Activated naive CD8-positive, alpha-beta T cell treated with anti-CD3 and anti-CD28 coated beads, Interleukin-2, amount 10 ng/mL, durations not matched to agents 7 days and 5 days (primary cell): ENCODE measurements around the gene PTPRS. TPM values are rescaled to one million over a fixed set of nuclear protein-coding genes. Genes with fewer than 3 reads are reported as not detected.
A peak's percentile ranks its signal among the peaks of the same experiment; 100 is the strongest.

Source experiments
- ATAC-seq: fragments of 150-1000 bp; cut with Tn5 transposase; one replicate; pipeline ENCODE4 v1.10.0; 2021; ENCODE audit warnings: low read depth, moderate library complexity
- POLR2A ChIA-PET: fragments of 350-600 bp; sonication (Branson Sonifier 250); formaldehyde crosslinking; loops from one replicate; lab custom pipeline; 2021; ENCODE audit warnings: antibody characterized with exemption; lab: Charles Lee
- DNase-seq: peaks from one replicate; pipeline ENCODE4 v3.0.0; 2021
- H3K27ac Mint-ChIP-seq: one replicate; pipeline ENCODE4 v1.8.0; 2022; ENCODE audit warnings: mild to moderate bottlenecking, mixed read lengths
- H3K27me3 Mint-ChIP-seq: one replicate; pipeline ENCODE4 v1.8.0; 2022; ENCODE audit warnings: mild to moderate bottlenecking, moderate library complexity, mixed read lengths
- H3K36me3 Mint-ChIP-seq: one replicate; pipeline ENCODE4 v1.8.0; 2021; ENCODE audit warnings: mild to moderate bottlenecking, mixed read lengths
- H3K4me1 Mint-ChIP-seq: one replicate; pipeline ENCODE4 v1.8.0; 2021; ENCODE audit warnings: mixed read lengths
- H3K4me3 Mint-ChIP-seq: one replicate; pipeline ENCODE4 v1.8.0; 2022; ENCODE audit warnings: mild to moderate bottlenecking, moderate library complexity, mixed read lengths
- H3K9me3 Mint-ChIP-seq: one replicate; pipeline ENCODE4 v1.8.0; 2021; ENCODE audit warnings: mixed read lengths
- total RNA-seq, 2 experiments: library from RNA; stranded (reverse); gene quantifications; one replicate each; pipeline ENCODE4 v1.2.3, GENCODE V29; 2021

PTPRS gene
- total RNA-seq, 2 experiments from 2014 or later = 0.14 to 0.19 TPM

DNA sequence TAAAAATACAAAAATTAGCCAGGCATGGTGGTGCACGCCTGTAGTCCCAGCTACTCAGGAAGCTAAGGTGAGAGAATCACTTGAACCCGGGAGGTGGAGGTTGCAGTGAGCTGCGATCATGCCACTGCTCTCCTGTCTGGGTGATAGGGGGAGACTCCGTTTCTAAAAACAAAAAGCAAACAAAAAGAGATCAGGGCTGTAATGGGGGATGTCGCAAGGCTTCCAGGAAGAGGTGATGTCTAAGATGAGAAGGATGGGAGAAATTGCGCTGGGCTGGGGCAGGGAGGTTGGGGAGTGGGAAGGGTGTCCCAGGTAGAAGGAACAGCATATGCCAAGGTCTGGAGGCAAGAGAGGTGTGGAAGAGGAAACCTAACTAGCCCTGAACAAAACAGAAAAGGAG, 36.1 kb downstream of the PTPRS start:
- no peak overlapping the region for H3K4me3 Mint-ChIP-seq
- ATAC-seq (no peak), DNase-seq (no peak)
- H3K27me3 Mint-ChIP-seq = no peaks in the 10 kb centered on the region
- POLR2A ChIA-PET = no interaction called here
- H3K9me3 Mint-ChIP-seq = no peaks in the 10 kb centered on the region
- H3K27ac Mint-ChIP-seq = no peak overlapping the region
- no peaks in the 10 kb centered on the region for H3K36me3 Mint-ChIP-seq
- no peaks in the 10 kb centered on the region for H3K4me1 Mint-ChIP-seq

DNA sequence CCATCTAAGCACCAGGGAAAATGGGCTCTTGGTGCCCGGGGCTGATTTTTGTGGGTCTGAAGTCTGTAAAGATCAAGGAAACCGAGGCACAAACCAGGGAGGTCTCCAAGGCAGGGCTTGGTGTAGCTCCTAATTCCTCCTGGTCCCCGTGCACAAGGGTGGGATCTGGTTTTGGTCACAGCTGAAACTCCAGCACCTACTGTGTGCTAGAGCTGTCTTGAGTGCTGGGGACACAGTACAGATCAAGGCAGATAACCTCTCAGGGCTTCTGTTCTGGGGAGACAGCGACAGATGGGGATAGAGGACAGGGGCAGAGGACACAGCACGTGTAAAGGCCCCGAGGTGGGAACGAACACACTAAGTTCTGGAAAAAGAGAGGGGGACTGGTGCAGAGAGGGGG, 37.4 kb downstream of the PTPRS start:
- no peaks in the 10 kb centered on the region for H3K4me1 Mint-ChIP-seq
- no peak overlapping the region for H3K27ac Mint-ChIP-seq
- DNase-seq = no peak
- H3K27me3 Mint-ChIP-seq = peaks cover 2% of the 10 kb centered on the region
- POLR2A ChIA-PET = no interaction called here
- H3K36me3 Mint-ChIP-seq = no peaks in the 10 kb centered on the region
- H3K9me3 Mint-ChIP-seq = peaks cover 2% of the 10 kb centered on the region
- ATAC-seq = no peak
- H3K4me3 Mint-ChIP-seq = no peak overlapping the region

DNA sequence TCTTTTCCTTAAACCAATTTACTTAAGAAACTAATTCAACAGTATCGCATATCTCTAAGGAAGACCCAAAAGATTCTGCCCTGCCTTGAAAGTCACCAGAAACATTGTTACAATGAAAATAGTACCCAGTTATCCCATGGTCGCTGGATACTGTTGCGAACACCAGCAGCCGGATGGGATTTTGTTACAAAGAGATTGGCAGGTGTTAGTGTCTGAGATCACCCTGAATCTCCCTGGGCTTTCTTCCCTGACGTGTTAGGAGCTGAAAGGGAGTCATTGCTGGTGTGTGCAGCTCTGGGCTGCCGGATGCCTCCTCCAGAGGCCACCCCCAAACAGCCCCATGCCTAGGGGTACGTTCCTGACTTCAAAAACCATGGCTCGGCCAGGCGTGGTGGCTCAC, 38.2 kb downstream of the PTPRS start:
- DNase-seq = no peak
- Mint-ChIP-seq H3K36me3 (no peaks in the 10 kb centered on the region), H3K4me3 (no peak overlapping the region), H3K27me3 (peaks cover 2% of the 10 kb centered on the region), H3K27ac (no peak overlapping the region), H3K9me3 (peaks cover 2% of the 10 kb centered on the region), H3K4me1 (no peaks in the 10 kb centered on the region)
- ATAC-seq = no peak
- POLR2A ChIA-PET = no interaction called here

DNA sequence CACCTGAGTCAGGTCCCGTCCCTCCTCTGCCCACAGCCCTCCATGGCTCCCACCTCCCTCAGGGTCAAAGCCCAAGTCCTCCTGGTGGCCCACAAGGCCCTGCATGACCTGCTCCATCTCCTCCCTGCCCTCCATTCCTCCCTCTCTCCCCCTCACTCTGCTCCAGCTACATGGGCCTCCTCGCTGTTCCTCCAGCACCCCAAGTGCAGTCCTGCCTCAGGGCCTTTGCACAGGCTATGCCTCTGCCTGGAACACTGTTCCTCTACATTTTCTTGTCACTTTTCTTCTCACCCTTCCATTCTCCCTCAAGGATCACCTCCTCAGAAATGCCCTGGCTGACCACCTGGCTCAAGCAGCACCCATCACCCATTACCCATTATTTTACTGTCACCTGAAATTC, 41.5 kb downstream of the PTPRS start:
- H3K4me3 Mint-ChIP-seq = no peak overlapping the region
- H3K4me1 Mint-ChIP-seq = no peaks in the 10 kb centered on the region
- no peak for ATAC-seq
- POLR2A ChIA-PET = no interaction called here
- no peaks in the 10 kb centered on the region for H3K36me3 Mint-ChIP-seq
- H3K27me3 Mint-ChIP-seq = peaks cover 9% of the 10 kb centered on the region
- DNase-seq = no peak
- H3K27ac Mint-ChIP-seq = no peak overlapping the region
- H3K9me3 Mint-ChIP-seq = peaks cover 2% of the 10 kb centered on the region

DNA sequence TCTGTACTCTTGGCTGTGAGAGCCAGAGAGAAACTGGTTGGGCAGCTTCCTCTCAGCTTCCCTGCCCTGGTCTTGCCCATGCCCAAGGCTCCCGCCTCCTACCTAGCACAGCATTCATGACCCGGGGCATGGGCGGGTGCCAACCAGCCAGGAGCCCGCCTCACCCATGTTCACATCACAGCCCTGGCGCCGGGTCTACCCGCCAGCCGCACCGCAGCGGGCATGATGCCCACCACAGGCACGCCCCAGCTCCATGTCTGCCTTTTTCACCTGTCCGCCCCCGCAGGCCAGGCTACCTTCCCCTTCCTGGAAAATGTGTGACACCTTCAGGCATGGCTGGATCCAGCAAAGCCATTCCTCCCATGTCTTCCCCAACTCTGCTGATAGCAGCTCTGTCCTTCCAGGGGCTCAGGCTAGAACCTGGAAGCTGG, 42.1 kb downstream of the PTPRS start:
- POLR2A ChIA-PET = no interaction called here
- H3K9me3 Mint-ChIP-seq = peaks cover 2% of the 10 kb centered on the region
- no peaks in the 10 kb centered on the region for H3K36me3 Mint-ChIP-seq
- no peaks in the 10 kb centered on the region for H3K4me1 Mint-ChIP-seq
- no peak overlapping the region for H3K4me3 Mint-ChIP-seq
- H3K27ac Mint-ChIP-seq = no peak overlapping the region
- peaks cover 15% of the 10 kb centered on the region for H3K27me3 Mint-ChIP-seq
- ATAC-seq = no peak
- no peak for DNase-seq

DNA sequence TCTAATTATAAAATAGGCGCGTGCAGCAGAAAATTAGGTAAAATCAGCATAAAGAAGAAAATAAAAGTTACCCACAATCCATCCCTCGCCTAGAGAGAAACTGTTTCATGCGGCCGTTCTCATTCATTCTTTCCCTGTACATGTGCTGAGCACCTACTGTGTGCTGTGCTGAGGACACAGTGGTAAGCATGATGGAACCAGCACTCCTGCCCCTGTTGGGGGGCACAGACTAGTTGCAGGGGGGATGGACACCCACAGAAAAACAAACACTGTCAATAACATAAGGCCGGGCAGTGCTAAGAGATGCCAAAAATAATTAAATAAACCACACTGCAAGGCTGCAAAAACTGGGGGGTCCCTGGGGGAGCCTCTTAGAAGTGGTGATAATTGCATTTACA, 43.3 kb downstream of the PTPRS start:
- POLR2A ChIA-PET = no interaction called here
- Mint-ChIP-seq H3K9me3 (peaks cover 2% of the 10 kb centered on the region), H3K4me1 (no peaks in the 10 kb centered on the region), H3K36me3 (no peaks in the 10 kb centered on the region), H3K4me3 (no peak overlapping the region), H3K27ac (no peak overlapping the region), H3K27me3 (peaks cover 17% of the 10 kb centered on the region)
- ATAC-seq (no peak), DNase-seq (no peak)

DNA sequence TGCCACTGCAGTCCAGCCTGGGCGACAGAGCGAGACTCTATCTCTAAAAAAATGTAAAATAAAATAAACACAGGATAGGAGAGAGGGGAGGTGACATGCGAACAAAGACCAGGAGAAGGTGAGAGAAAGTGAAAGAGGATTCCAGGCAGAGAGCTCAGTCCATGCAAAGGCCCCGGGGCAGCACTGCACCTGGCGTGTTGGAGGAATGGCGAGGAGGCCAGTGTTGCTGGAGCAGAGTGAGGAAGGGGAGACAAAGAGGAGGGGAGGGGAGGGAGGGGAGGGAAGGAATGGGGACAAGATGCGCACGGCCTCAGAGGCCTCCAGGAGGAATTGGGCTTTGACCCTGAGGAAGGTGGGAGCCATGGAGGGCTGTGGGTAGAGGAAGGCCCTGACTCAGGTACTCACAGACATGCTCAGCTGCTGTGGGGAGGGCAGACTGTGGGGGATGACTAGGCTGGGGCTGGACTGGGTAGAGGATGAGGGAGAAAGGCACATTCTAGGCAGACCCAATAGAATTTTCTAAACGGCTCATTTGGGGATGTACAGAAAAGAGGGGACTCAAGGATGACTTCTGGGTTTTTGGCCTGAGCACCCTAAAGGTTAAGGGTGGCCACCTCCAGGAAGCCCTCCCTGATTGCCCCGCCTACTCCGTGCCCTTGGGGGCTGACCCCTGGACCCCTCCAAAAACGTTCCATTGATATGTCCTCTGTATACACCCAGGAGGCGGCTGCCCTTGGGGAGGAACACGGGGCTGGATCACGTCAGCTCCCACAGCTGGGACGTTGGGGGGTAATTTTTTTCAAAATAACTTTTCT, 43.9 kb downstream of the PTPRS start:
- no peak overlapping the region for H3K4me3 Mint-ChIP-seq
- no peaks in the 10 kb centered on the region for H3K36me3 Mint-ChIP-seq
- DNase-seq (no peak), ATAC-seq (no peak)
- peaks cover 23% of the 10 kb centered on the region for H3K27me3 Mint-ChIP-seq
- POLR2A ChIA-PET = no interaction called here
- H3K27ac Mint-ChIP-seq = no peak overlapping the region
- H3K4me1 Mint-ChIP-seq = no peaks in the 10 kb centered on the region
- peaks cover 2% of the 10 kb centered on the region for H3K9me3 Mint-ChIP-seq

DNA sequence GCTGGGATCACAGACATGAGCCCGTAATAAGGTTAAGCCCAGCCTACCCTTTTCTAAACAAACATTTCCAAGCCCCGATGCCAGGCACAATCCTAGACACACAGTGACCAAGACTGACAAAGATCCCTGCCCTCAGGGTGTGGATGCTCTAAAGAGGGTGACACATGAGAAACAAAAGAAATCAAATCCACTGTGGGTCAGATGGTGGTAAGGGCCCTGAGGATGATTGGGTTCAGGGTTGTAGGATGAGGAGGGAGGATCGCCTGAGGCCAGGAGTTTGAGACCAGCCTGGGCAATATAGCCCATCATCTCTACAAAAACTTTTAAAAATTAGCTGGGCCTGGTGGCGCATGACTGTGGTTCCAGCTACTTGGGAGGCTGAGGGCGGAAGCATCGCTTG, 44.6 kb downstream of the PTPRS start:
- POLR2A ChIA-PET = no interaction called here
- Mint-ChIP-seq H3K27me3 (peaks cover 25% of the 10 kb centered on the region), H3K27ac (no peak overlapping the region)

DNA sequence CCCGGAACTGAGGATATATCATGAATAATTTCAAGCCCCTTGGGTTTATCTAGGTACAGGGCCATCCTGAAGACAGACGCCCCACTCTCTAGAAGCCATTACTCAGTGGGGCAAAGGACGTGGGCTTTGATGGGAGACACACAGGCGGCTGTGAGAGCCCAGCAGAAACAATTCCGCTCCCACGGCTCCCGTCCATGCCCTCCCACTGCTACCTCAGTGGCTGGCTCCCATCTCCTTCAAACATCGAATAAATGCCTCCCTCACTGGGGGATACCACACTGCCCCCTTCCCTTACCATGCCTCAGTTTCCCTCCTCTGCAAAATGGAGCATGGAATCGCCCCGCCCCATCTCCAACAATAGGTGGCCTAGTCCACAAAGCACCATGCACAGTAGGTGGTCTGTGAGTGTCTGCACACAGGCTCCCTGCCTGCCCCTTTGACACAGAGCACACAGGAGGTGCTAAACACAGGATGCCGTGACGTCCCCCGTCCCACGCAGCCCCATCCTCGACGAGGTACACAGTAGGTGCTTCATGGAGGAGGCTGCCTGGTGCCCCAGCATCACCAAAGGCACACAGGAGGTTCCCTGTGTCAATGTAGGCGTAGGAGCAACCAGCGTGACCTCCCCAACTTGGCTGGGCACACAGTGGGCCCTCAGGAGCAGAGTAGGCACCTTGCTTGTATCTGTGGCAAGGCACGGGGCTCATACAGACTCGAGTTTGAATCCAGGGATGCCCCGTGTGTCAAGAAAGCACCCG, 46.0 kb downstream of the PTPRS start:
- H3K9me3 Mint-ChIP-seq = peaks cover 2% of the 10 kb centered on the region

More for the DNA sequence above, 44.6 kb downstream of the PTPRS start:
- H3K9me3 Mint-ChIP-seq = peaks cover 2% of the 10 kb centered on the region
- no peaks in the 10 kb centered on the region for H3K36me3 Mint-ChIP-seq
- no peak overlapping the region for H3K4me3 Mint-ChIP-seq
- H3K4me1 Mint-ChIP-seq = no peaks in the 10 kb centered on the region
- DNase-seq = no peak
- ATAC-seq = no peak

DNA sequence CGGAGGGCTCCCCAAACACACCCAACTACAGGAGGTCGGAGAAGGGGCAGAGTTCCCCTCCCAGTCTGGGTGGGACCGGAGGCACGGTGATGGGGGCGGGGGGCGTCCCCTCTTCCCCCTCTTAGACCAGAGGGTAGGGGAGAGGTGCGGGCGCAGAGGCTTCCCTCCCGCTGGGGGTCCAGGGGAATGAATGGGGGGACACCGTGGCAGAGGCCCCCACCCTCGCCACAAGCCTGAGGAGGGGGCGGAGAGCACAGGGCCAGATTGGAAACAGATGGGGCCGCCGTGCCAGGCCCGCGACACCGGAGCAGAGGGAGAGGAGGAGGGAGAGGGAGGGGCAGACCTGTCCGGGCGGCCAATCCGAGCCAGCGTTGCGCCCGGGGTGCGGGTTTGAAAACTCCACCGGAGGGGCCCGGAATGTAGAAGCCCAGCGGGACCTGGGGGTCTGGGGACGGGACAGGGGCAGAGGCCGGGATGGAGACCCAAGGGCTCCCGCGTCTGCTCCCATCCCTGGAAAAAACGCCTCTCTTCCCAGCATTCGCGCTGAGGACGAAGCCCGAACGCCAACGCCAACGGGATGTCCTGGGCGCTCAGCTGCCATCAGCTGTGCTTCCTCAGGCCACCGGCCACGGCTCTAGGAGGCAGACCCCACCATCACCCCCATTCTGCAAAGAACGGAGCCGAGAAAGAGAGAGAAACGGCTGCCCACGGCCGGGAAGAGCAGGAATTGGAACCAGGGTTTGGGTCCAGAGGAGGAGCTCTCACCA, 46.8 kb downstream of the PTPRS start:
- no peak for DNase-seq
- peak overlapping the region; percentile 32 for H3K4me3 Mint-ChIP-seq
- peak; percentile 17 for ATAC-seq
- H3K4me1 Mint-ChIP-seq = no peaks in the 10 kb centered on the region
- H3K36me3 Mint-ChIP-seq = no peaks in the 10 kb centered on the region
- H3K27me3 Mint-ChIP-seq = peaks cover 25% of the 10 kb centered on the region
- POLR2A ChIA-PET = no interaction called here
- no peak overlapping the region for H3K27ac Mint-ChIP-seq
- peaks cover 1% of the 10 kb centered on the region for H3K9me3 Mint-ChIP-seq

More for the DNA sequence above, 46.0 kb downstream of the PTPRS start:
- Mint-ChIP-seq H3K36me3 (no peaks in the 10 kb centered on the region), H3K27me3 (peaks cover 25% of the 10 kb centered on the region), H3K4me3 (peak overlapping the region; percentile 22), H3K27ac (no peak overlapping the region), H3K4me1 (no peaks in the 10 kb centered on the region)
- DNase-seq = no peak
- no peak for ATAC-seq
- POLR2A ChIA-PET = no interaction called here

DNA sequence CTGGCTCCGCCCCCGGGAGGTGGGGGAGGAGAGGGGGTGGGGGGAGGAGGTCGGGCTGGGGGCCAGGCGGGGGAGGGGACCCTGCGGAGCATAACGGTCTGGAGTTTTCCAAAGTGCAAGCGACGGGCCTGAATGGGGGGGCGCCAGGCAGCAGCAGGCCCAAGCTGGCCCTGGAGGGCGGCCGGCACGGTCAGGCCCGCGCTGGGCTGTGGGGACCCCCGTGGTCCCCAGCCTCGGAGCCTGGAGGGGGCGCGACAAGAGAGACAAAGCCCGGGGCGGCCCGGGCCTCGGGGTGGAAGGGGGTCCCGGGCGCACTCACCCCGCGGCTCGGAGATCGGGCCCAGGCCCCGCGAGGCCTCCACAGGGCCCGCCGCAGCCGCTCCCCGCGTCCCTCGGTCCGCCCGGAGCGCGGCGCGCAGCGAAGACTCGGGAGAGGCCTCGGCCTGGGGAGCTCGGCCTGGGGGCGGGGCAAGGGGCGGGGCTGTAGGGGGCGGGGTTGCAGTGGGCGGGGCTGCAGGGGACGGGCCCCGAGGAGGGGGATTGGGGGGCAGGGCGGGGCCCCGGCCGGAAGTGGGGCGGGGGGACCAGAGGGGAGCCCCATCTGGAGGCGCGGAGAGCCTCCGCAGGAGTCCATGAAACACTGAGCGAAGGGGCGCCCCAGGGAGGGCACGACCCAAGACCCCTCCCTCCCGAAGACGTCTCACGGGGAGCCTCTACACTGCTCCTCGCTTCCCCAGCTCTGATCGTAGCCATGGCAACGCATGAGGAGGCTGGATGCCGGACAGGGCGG, 47.6 kb downstream of the PTPRS start:
- Mint-ChIP-seq H3K27ac (no peak overlapping the region), H3K27me3 (peaks cover 23% of the 10 kb centered on the region), H3K36me3 (no peaks in the 10 kb centered on the region), H3K4me3 (peak overlapping the region; percentile 32), H3K4me1 (no peaks in the 10 kb centered on the region), H3K9me3 (no peaks in the 10 kb centered on the region)
- POLR2A ChIA-PET = no interaction called here
- peak; percentile 62 for DNase-seq
- peak; percentile 59 for ATAC-seq

DNA sequence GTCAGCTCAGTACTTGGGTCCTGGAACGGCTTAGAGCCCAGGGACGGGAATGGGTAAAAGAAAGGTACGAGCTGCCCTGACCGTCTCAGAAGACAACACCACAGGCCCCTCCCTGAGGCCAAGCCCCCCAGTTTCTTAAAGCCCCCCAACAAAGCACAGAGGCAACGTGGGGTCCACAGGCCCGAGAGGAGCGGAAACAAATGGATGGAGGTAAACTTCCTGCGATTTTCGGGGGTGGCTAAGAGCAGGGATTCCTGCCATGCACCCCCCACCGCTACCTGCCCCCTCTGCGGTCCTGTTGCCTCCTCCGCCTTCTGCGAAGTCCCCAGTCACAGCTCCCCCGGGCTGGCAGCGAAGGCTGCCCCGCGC, 48.2 kb downstream of the PTPRS start:
- no peaks in the 10 kb centered on the region for H3K9me3 Mint-ChIP-seq
- no peaks in the 10 kb centered on the region for H3K4me1 Mint-ChIP-seq
- DNase-seq = no peak
- no peak overlapping the region for H3K27ac Mint-ChIP-seq
- ATAC-seq = peak; percentile 7
- POLR2A ChIA-PET = no interaction called here
- H3K36me3 Mint-ChIP-seq = no peaks in the 10 kb centered on the region
- no peak overlapping the region for H3K4me3 Mint-ChIP-seq
- peaks cover 23% of the 10 kb centered on the region for H3K27me3 Mint-ChIP-seq
